ENCODE results near the gene SLC38A4. TPM values are rescaled to one million over a fixed set of nuclear protein-coding genes. Genes with fewer than 3 reads are reported as not detected.

SLC38A4 gene
- total and polyA plus RNA-seq, 2 of the 8 experiments (the other 6 are each of a cell fraction or from before 2014, with no cell fraction given): 6.7 to 15.4 TPM

GRCh38 chr12:46717868-46718267, 107.9 kb downstream of the SLC38A4 start:
- Histone ChIP-seq H4K5ac (ENCODE audit: insufficient read length, low read depth, low read length) (no peak overlapping the region), H2BK15ac (ENCODE audit: low read length) (no peak overlapping the region), H3K56ac (replicated peaks; ENCODE audit: insufficient read length, low read depth, low read length) (no peak overlapping the region), H2AK5ac (ENCODE audit: low read depth, low read length) (no peak overlapping the region), H2BK5ac (ENCODE audit: low read depth, low read length) (no peak overlapping the region), H3K14ac (ENCODE audit: insufficient read length) (no peak overlapping the region), H2BK20ac (ENCODE audit: low read length) (no peak overlapping the region), H3K27ac (ENCODE audit: low read depth, low read length) (no peak overlapping the region), H4K91ac (replicated peaks; ENCODE audit: insufficient read length, low read length) (no peak overlapping the region), H3K4me1 (replicated peaks in 1 of 4; ENCODE audit: control insufficient read depth in 3 of 4, insufficient read depth in 4 of 4, low read length in 3 of 4) (no peaks in the 10 kb centered on the region), H2BK120ac (replicated peaks; ENCODE audit: low read depth, low read length) (no peak overlapping the region), H3K9ac (replicated peaks in 1 of 4; ENCODE audit: extremely low read depth in 1 of 4, low read depth in 3 of 4, low read length in 3 of 4) (no peak overlapping the region), H2BK12ac (ENCODE audit: low read depth, low read length) (no peak overlapping the region), H2AFZ (ENCODE audit: low read length) (no peak overlapping the region), H4K8ac (ENCODE audit: extremely low read depth, insufficient read depth, low read length) (no peak overlapping the region), H3K9me3 (ENCODE audit: insufficient read depth in 2 of 2, low read depth in 1 of 2, low read length in 1 of 2) (no peaks in the 10 kb centered on the region), H3K27me3 (replicated peaks in 1 of 4; ENCODE audit: control insufficient read depth in 3 of 4, extremely low read depth in 1 of 4, insufficient read depth in 3 of 4, low read length in 3 of 4) (no peaks in the 10 kb centered on the region), H3K4me2 (ENCODE audit: insufficient read depth in 1 of 2, low read depth in 2 of 2, low read length in 2 of 2) (no peak overlapping the region), H3K4me3 (ENCODE audit: extremely low read depth in 1 of 4, insufficient read depth in 2 of 4, low read depth in 3 of 4, low read length in 4 of 4) (no peak overlapping the region), H3K36me3 (ENCODE audit: control insufficient read depth in 2 of 4, insufficient read depth in 4 of 4, low read length in 3 of 4) (no peaks in the 10 kb centered on the region; a peak in 1 of 8 replicates), H4K20me1 (replicated peaks in 1 of 2; ENCODE audit: control insufficient read depth in 1 of 2, insufficient read depth in 2 of 2, low read length in 2 of 2) (no peaks in the 10 kb centered on the region), H3K18ac (ENCODE audit: extremely low read depth, low read length) (no peak overlapping the region), H3K23me2 (ENCODE audit: low read depth, low read length) (no peaks in the 10 kb centered on the region), H3K79me1 (ENCODE audit: low read depth, low read length) (no peaks in the 10 kb centered on the region), H3K23ac (ENCODE audit: insufficient read length) (no peak overlapping the region), H3K4ac (replicated peaks; ENCODE audit: insufficient read length, low read depth, low read length) (no peak overlapping the region), H3K79me2 (ENCODE audit: control insufficient read depth in 1 of 2, insufficient read depth in 2 of 2, low read length in 2 of 2) (no peaks in the 10 kb centered on the region)
- WGBS, 2 experiments (ENCODE audit: extremely low coverage in 1 of 2, insufficient coverage in 1 of 2, insufficient read length in 1 of 2, insufficient replicate concordance in 2 of 2, low coverage in 1 of 2, low lambda C conversion rate in 2 of 2, missing lambda C conversion rate in 1 of 2): 75% methylated on average over 3 of the region's 3 CpGs; no CpG with 5 or more reads in 1 of the 2 experiments
- CTCF ChIA-PET (ENCODE audit: partially characterized antibody): no interaction called here
- FAIRE-seq (no peak), DNase-seq (ENCODE audit: low read depth in 1 of 2, low spot score in 2 of 2) (no peak)
- POLR2A ChIA-PET (ENCODE audit: partially characterized antibody): no interaction called here
- TF ChIP-seq GTF2F1 (IDR thresholded peaks at IDR 0.05; ENCODE audit: borderline replicate concordance, low read depth, low read length) (no peak), RNF2 (IDR thresholded peaks at IDR 0.05; ENCODE audit: borderline replicate concordance, low read depth, low read length, missing control alignments, poor library complexity, severe bottlenecking) (no peak), JUN (IDR thresholded peaks at IDR 0.05; ENCODE audit: low read depth, low read length) (no peak), RFX5 (IDR thresholded peaks at IDR 0.05; ENCODE audit: borderline replicate concordance, low read depth, low read length) (no peak), EZH2 (IDR thresholded peaks at IDR 0.05; ENCODE audit: low read depth, low read length, severe bottlenecking) (no peak), SIRT6 (IDR thresholded peaks at IDR 0.05; ENCODE audit: low read length) (no peak), BCL11A (IDR thresholded peaks at IDR 0.05; ENCODE audit: low read depth in 2 of 2, low read length in 2 of 2) (no peak), USF2 (IDR thresholded peaks at IDR 0.05; ENCODE audit: low read length) (no peak), FOSL1 (IDR thresholded peaks at IDR 0.05; ENCODE audit: insufficient read depth, low read depth, low read length) (no peak), MAX (IDR thresholded peaks at IDR 0.05) (no peak), POU5F1 (IDR thresholded peaks at IDR 0.05; ENCODE audit: low read depth, low read length) (no peak), RBBP5 (IDR thresholded peaks at IDR 0.05; ENCODE audit: borderline replicate concordance, low read depth, low read length) (no peak), TEAD4 (IDR thresholded peaks at IDR 0.05; ENCODE audit: low read depth, low read length) (no peak)
